Mucosa of gallbladder (tissue), 1 donor: Measurements from ENCODE around the gene POM121C. TPM values are rescaled to one million over a fixed set of nuclear protein-coding genes. Genes with fewer than 3 reads are reported as not detected.
A peak's percentile ranks its signal among the peaks of the same experiment; 100 is the strongest.
"Not testable (repeated sequence)": the region's sequence is repeated elsewhere in the genome, so short reads cannot be mapped to it uniquely, and the experiment has no call there.

Source experiments
- DNase-seq: peaks from one replicate; pipeline ENCODE4 v3.0.0-alpha.2; 2020; ENCODE audit warnings: low spot score
- total RNA-seq: library from RNA; stranded (reverse); gene quantifications from one replicate; pipeline ENCODE4 v1.2.1, GENCODE V29; 2021
- donor health status: DM: no; HTN: no; CAD: no.

The POM121C gene
- total RNA-seq, result 46.4 TPM

GRCh38 chr7:75485979-75486643 is at the start of gene POM121C:
POM121C (minus strand) TSS chr7:75486299; CDS start chr7:75441496, 44,803 bp downstream.
- peak; percentile 92 for DNase-seq

- DNase-seq, result no peak
Measured at GRCh38 chr7:75534727-75535307, 48.7 kb upstream of the POM121C start.

GRCh38 chr7:75533926-75534325 is 47.8 kb upstream of the POM121C start:
- DNase-seq, result no peak

DNA sequence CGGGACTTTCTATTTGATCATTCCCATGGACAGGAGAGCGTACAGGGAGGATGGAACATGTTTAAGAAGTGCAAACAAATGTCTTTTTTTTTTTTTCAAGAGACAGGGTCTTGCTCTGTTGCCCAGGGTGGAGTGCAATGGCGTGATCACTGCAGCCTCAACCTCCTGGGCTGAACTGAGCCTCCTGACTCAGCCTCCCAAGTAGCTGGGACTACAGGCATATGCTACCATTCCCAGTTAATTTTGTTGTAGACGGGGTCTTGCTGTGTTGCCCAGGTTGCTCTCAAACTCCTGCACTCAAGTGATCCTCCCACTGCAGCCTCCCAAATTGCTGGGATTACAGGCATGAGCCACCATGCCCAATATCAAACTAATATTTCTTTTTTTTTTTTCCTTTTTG is 46.5 kb upstream of the POM121C start:
- DNase-seq, result no peak

DNA sequence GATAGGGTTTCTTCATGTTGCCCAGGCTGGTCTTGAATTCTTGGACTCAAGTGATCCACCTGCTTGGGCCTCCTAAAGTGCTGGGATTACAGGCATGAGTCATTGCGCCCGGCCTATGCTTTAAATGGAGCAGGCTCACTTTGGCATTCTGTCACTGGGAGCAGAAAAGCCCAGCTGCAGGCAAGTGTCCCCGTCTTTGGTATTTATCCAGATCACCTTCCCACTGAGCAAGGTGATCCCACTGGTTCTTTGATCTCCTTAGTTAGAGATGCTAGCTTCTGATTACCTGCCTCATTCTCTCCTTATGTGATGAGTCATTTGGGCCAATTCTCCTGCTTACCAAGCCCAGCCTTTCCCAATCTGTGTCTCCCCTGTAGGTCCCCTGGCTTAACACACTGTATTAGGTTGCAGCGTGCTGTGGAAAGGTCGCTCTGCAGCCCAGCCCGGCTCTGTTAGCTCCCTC is 45.3 kb upstream of the POM121C start:
- DNase-seq, result no peak

DNA sequence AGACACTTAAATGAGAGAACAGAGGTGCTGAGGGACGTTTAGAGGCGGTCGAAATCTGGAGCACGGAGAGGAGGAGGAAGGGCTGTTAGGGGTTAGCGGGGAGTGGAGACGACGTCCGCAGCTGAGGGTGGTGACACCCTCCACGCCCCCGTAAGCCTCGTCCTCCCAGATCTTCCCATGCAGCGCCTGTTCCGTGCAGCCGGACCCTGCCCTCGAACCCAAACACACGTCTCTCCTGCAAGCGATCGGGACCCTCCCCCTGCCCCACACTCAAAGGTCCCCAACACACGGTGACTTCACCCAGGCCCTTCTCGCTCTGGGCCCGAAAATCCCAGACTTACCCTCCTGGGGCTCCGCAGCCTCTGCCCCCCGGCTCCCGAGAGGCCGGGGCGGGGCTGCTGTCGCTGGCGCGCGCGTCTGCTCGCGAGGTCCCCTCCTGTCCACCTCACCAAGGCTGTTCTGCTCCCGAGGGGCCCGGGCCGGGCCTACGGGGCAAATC is 41.2 kb upstream of the POM121C start:
- not testable (repeated sequence) for DNase-seq

- DNase-seq, result not testable (repeated sequence)
Measured at GRCh38 chr7:75521727-75522126, 35.6 kb upstream of the POM121C start.

GRCh38 chr7:75518842-75519241 is 32.7 kb upstream of the POM121C start:
- not testable (repeated sequence) for DNase-seq

GRCh38 chr7:75509033-75509432 is 22.9 kb upstream of the POM121C start:
- DNase-seq, result not testable (repeated sequence)

DNA sequence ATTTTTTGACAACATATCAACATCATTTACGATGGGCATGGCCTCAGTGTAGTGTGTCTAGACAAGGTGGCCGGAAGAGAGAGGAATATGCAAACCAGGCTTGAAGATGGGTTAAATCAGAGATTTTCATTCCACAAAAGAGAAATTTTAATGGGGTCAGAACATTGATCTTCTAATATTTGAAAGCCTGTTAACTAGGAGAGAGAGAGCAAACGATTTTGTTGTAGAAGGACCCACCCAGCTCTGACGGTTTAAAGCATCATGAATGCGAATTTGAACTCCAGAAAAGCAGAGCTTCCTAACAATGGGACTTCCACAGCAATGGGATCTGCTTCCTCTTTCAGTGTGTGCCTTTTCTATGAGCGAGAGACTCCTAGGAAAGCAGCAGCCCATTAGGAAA is 5.9 kb upstream of the POM121C start, which contains the start of gene SPDYE5:
SPDYE5 (plus strand) TSS at position 301 of the 400 bp plus-strand sequence. CDS start 1,728 bp downstream, outside the sequence.
- DNase-seq, result not testable (repeated sequence)

- DNase-seq, result not testable (repeated sequence)
Measured at GRCh38 chr7:75485355-75485978, 632 bp downstream of the POM121C start.

DNA sequence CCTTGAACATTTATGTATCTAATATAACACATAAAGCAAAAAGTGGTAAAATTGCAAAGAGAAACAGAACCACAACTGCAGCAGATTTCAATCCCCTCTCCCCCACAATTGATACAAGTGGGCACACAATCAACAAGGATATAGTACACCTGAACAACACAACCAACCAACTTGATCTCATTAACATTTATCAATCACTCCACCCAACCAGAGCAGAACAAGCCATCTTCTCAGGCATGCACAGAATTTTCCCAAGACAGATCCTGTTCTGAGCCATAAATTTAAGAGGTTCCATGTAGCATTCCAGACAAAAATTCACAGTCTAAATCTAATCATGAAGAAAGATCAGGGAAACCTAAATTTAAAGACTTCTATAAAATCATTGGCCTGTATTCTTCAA is 5.8 kb downstream of the POM121C start:
- DNase-seq, result not testable (repeated sequence)

GRCh38 chr7:75477457-75477856 is 8.6 kb downstream of the POM121C start:
- DNase-seq, result not testable (repeated sequence)

DNA sequence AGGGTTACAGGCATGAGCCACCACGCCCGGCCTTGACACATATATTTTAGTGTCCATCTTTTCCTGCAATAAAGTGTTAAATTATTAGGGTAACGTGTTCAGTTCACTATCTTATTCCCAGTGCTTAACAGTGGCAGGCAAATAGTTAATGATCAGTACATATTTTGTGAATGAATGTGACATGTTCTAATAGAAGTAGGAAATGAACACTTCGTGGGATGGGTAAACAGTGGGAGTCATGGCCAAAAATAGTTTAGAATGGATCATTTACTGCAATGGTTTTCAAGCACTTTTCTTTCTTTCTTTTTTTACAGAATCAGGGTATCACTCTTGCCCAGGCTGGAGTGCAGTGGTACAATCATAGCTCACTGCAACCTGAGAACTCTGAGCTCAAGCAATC is 15.9 kb downstream of the POM121C start:
- not testable (repeated sequence) for DNase-seq

DNA sequence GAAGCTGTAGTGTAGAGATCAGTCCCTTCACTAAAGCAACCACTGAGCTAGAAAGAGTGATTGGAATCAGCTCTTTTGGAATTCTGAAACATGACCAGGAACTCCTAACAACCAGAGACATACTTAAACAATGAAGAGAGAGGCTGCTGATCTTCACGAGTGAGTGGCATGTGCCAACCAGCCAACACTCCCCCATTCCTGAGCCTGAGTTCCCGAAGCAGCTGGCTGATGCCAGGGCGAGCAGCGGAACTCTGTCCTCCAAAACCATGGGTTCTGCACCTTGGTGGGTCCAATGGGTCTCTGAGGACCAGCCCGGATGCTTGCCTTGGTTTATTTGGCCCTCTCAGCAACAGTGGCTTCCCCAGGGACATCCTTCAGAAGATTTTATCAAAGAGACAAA is 25.6 kb downstream of the POM121C start:
- DNase-seq, result not testable (repeated sequence)

DNA sequence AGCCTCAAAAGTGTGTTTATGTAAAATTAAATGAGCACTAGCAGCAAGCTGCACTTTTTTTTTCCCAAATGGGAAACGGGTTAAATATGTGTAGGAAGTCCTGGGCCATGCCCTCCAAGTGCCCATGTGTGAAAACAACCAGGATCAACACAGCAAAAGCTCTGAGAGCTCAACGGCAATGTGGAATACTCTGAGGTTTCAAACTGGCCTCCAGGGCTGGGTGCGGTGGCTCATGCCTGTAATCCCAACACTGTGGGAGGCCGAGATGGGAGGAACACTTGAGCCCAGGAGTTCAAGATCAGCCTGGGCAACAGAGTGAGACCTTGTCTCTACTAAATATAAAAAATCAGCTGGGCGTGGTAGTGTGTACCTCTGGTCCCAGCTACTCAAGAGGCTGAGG is 28.1 kb downstream of the POM121C start:
- DNase-seq, result not testable (repeated sequence)

GRCh38 chr7:75456403-75456802 is 29.7 kb downstream of the POM121C start:
- not testable (repeated sequence) for DNase-seq

DNA sequence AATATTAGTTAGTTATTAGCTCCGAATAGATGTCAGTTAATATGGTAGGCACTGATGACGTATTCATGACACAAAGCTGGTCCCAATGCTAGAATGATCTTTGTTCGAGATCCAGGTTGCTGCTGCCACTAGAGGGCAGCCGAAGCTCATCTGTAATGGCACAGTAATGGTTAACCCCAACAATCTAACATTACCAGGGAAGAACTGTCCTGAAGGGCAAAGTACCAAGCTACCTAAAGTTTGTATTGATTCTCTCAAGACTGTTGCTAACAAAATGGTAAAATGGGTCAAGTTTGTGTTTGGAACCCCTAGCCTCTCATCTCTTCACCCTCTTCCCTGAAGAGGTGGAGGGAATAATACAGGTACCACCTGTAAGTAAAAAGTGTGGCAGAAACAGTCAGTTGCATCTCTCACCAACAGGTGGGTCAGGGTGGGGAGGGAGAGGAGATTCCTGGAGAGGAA is 33.6 kb downstream of the POM121C start:
- DNase-seq, result not testable (repeated sequence)

GRCh38 chr7:75449946-75450345 is 36.2 kb downstream of the POM121C start:
- DNase-seq, result not testable (repeated sequence)

- DNase-seq, result not testable (repeated sequence)
Measured at GRCh38 chr7:75442465-75443111, 43.5 kb downstream of the POM121C start.

DNA sequence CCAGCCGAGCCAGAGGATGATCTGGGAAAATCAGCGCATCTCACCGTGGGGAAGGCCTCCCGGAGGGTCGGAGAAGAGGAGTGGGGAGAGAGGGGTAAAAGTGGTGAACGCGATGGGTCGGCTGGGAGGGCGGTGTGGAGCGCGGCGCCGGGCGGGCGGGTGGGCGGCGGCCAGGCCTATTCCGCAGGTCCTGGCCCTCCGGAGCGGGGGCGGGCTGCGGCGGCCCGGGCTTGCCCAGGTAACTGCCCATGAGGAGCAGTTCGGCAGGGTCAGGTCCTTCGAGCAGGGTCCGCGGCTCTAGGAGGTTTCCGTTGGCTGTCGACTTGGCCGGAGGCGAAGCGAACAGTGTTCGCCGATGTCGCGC is 44.0 kb downstream of the POM121C start:
- not testable (repeated sequence) for DNase-seq

GRCh38 chr7:75439000-75439399 is 47.1 kb downstream of the POM121C start:
- not testable (repeated sequence) for DNase-seq
